ENCODE data around the gene KRTAP29-1.

- TF ChIP-seq, protein P1, sequence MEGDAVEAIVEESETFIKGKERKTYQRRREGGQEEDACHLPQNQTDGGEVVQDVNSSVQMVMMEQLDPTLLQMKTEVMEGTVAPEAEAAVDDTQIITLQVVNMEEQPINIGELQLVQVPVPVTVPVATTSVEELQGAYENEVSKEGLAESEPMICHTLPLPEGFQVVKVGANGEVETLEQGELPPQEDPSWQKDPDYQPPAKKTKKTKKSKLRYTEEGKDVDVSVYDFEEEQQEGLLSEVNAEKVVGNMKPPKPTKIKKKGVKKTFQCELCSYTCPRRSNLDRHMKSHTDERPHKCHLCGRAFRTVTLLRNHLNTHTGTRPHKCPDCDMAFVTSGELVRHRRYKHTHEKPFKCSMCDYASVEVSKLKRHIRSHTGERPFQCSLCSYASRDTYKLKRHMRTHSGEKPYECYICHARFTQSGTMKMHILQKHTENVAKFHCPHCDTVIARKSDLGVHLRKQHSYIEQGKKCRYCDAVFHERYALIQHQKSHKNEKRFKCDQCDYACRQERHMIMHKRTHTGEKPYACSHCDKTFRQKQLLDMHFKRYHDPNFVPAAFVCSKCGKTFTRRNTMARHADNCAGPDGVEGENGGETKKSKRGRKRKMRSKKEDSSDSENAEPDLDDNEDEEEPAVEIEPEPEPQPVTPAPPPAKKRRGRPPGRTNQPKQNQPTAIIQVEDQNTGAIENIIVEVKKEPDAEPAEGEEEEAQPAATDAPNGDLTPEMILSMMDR (IDR thresholded peaks at IDR 0.05; ENCODE audit: borderline replicate concordance, extremely low read depth, low read length, poor library complexity, severe bottlenecking) = no peak
- TF ChIP-seq EZH2 (IDR thresholded peaks at IDR 0.05; ENCODE audit: borderline replicate concordance, low read depth, low read length, severe bottlenecking) = no peak
Observed at GRCh38 chr17:41284043-41284442, 18.6 kb downstream of the KRTAP29-1 start.

Measured in DND-41 (cell line).